Sciatic nerve (tissue), 2 donors: ENCODE measurements around the gene HSH2D. TPM values are rescaled to one million over a fixed set of nuclear protein-coding genes. Genes with fewer than 3 reads are reported as not detected.
"Not testable (repeated sequence)": the region's sequence is repeated elsewhere in the genome, so short reads cannot be mapped to it uniquely, and the experiment has no call there.

Source experiments
- ATAC-seq: fragments of 200-7000 bp; cut with Tn5 transposase; one replicate; pipeline ENCODE4 v1.9.1; 2020; ENCODE audit warnings: mild to moderate bottlenecking, moderate library complexity
- DNase-seq: peaks from one replicate; pipeline ENCODE4 v3.0.0-alpha.2; 2020; ENCODE audit warnings: low spot score
- intact Hi-C: fragments of 100-400 bp; cut with DNase I; formaldehyde crosslinking; loops from one replicate; pipeline ENCODE4 v1.14.2; 2022
- total RNA-seq: library from RNA; stranded (reverse); fragmentation: NEBNext Ultra II Directional; extraction: Animal tissue kit (Norgen Biotek cat#: 25700); gene quantifications from one replicate; pipeline ENCODE4 v1.2.1, GENCODE V29; 2021
- donor health status: DM: no; HTN: no; CAD: no.
- donor health status: DM: no; HTN: no; CAD: no.

HSH2D gene
- total RNA-seq, 1 donor from 2014 or later, result 1.2 TPM

DNA sequence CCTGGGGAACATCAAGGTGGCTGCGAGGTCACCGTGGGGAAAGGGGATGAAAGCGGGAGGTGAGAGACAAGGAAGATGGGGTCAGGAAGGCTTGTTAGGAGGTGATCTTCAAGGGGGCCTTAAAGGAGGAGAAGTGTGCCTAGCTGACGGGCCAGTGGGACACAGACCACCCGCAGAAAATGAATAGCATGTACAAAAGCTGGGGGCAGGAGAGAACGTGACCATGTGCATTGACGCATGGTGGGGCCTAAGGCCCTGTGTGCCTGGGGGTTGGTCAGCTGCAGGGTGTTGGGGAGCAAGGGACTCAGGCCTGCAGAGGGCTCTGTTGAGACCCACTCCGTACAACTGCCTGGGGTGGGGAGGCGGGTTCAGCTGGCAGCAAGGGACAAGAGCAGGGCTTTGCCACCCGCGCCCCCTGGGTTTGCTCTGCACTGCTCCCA lies 25.9 kb upstream of the HSH2D start:
- ATAC-seq (no peak), DNase-seq (no peak)
- intact Hi-C loops, result loop anchor here (5.0 kb wide), 1 partner anchor 45 kb away; no protein-coding TSS in a partner anchor

GRCh38 chr19:16118489-16119033 lies 24.9 kb upstream of the HSH2D start:
- DNase-seq, result no peak
- intact Hi-C loops, result loop anchor here (5.0 kb wide), 1 partner anchor 46 kb away; no protein-coding TSS in a partner anchor
- ATAC-seq, result peak; percentile 56

DNA sequence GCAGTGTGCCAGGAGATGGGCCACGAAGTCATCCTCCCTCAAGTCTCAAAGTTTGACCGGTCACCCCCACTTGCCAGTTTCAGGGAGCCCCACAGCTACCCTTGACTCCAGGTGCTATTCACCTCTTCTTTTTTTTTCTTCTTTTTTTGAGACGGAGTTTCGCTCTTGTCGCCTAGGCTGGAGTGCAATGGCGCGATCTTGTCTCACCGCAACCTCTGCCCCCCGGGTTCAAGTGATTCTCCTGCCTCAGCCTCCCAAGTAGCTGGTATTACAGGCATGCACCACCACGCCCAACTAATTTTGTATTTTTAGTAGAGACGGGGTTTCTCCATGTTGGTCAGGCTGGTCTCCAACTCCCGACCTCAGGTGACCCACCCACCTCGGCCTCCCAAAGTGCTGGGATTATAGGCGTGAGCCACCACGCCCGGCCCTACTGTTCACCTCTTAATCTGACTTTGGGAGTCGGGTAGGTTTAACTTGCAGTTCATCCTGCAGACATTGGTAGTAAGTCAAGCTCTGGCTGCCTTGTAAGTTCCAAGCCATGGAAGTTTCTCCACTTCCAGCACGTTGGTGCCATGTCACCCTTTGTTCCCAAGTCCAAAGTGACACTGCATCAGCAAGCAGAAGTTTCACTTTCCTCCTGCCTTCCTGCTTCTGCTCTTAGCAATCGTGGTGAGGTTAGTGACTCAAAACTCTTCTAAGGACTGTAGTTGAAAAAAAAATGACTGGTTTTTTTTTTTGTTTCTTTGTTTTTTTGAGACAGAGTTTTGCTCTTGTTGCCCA lies 24.2 kb upstream of the HSH2D start:
- intact Hi-C loops, result loop anchor here (5.0 kb wide), 1 partner anchor 47 kb away; no protein-coding TSS in a partner anchor
- DNase-seq, ATAC-seq: not testable (repeated sequence)

- intact Hi-C loops, result no loop called here
- no peak for ATAC-seq
- no peak for DNase-seq
Measured at GRCh38 chr19:16121141-16121540, 22.3 kb upstream of the HSH2D start.

GRCh38 chr19:16121967-16122366 lies 21.5 kb upstream of the HSH2D start:
- DNase-seq (no peak), ATAC-seq (no peak)
- intact Hi-C loops, result no loop called here

DNA sequence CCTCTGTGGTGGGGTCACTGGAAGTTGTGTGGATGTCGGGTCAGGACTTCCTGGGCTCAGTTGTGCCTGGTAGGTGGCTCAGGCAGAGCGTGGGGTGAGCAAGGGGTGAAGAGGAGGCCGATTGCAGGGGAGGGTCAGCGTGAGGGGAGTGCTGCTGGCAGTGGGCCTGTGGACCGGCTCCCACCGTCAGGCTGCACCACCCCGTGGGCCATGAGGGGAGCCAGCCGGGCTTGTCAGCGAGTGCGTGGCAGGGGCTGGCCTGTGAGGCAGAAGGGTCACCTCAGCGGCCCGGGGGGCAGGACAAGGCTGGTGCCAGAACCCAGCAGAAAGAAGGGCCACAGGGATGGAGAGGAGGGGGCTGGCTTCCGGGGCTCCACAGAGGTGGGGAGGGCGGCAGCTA lies 18.5 kb upstream of the HSH2D start:
- ATAC-seq, result peak; percentile 19
- intact Hi-C loops, result no loop called here
- no peak for DNase-seq

GRCh38 chr19:16125737-16126495 lies 17.6 kb upstream of the HSH2D start:
- intact Hi-C loops, result no loop called here
- ATAC-seq, result peak; percentile 38
- DNase-seq, result no peak

DNA sequence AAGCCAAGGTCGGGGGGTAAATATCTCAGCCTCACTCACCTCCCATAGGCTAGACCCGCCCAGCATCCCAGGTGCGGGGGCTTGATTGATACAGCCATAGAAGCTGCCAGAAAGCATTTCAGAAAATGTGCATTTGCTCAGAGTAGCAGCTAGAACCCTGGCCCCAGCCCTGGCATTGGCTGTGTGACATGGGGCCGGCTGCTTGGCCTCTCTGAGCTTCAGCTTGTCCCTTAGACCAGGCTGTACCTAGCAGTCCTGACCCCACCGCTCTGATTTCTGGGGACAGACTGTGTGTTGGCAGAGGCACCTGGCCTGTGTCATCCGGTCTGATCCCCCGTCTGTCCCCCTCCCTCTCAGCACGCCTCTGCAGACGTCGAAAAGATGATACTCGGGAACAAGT lies 16.4 kb upstream of the HSH2D start:
- no peak for ATAC-seq
- no peak for DNase-seq
- intact Hi-C loops, result no loop called here

DNA sequence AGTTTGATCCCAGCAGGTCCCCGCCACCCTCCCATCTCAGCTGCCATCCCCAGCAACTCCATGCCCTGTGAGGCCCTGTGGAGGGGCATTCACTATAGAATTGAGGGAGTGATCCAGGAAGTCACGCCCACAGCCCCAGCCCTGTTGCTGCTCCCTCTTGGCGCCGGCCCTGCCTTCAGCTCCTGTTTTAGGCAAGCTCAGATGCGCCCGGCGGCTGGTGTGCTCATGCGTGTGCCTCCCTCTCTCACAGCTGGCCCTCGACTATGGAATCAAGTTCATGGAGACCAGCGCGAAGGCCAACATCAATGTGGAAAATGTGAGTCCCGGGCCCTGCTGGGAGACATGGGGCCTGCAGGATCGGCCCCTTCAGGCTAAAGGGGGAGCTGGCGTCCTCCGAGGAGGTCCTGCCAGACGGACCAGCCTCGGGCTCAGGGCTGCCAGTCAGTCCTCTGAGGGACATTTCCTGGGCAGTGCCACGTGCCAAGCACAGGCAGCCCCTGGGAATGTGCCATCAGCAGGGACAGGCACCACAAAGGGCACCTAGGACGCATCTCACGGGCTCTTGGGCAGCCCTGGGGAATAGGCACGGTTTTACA lies 15.6 kb upstream of the HSH2D start:
- ATAC-seq (no peak), DNase-seq (no peak)
- intact Hi-C loops, result no loop called here

- intact Hi-C loops, result no loop called here
- ATAC-seq (no peak), DNase-seq (no peak)
Measured at GRCh38 chr19:16131648-16132047, 11.8 kb upstream of the HSH2D start.

- ATAC-seq, result peak; percentile 28
- no peak for DNase-seq
- intact Hi-C loops, result no loop called here
Measured at GRCh38 chr19:16133818-16134217, 9.7 kb upstream of the HSH2D start.

- ATAC-seq, result no peak
- intact Hi-C loops, result no loop called here
Measured at GRCh38 chr19:16134510-16134909, 9.0 kb upstream of the HSH2D start.

DNA sequence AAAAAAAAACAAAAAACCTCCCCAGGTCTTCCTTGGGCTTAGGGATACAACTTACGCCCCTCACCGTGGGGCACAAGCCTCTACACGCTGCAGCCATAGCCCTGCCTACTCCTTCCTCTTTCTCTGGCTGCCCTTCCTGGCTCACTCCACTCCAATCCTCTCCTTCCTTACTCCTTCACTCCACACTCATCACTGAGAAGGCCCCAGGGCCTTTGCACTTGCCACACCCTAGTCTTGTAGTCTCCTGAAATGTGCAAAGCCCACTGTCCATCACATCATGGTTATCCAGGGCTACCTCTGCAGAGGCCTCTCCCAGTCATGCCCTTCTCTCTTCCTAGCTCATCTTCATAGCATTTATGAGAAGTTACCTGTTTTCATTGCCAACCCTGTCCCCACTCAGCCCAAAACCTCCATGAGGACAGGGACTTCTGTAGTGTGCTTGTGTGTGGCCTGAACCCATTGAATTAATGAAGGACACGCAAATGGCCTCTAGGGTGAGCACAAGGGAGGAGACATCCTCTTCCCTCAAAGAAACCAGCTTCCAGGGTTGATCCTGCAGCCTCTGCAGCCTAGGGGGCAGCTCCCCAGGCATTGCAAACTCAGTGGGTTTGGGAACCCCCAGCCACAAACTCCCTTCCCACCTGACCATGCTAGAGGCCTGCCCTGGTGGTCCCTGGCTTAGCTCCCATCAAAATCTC lies 7.9 kb upstream of the HSH2D start:
- intact Hi-C loops, result no loop called here
- ATAC-seq (no peak), DNase-seq (no peak)

More at GRCh38 chr19:16134510-16134909, 9.0 kb upstream of the HSH2D start:
- no peak for DNase-seq

DNA sequence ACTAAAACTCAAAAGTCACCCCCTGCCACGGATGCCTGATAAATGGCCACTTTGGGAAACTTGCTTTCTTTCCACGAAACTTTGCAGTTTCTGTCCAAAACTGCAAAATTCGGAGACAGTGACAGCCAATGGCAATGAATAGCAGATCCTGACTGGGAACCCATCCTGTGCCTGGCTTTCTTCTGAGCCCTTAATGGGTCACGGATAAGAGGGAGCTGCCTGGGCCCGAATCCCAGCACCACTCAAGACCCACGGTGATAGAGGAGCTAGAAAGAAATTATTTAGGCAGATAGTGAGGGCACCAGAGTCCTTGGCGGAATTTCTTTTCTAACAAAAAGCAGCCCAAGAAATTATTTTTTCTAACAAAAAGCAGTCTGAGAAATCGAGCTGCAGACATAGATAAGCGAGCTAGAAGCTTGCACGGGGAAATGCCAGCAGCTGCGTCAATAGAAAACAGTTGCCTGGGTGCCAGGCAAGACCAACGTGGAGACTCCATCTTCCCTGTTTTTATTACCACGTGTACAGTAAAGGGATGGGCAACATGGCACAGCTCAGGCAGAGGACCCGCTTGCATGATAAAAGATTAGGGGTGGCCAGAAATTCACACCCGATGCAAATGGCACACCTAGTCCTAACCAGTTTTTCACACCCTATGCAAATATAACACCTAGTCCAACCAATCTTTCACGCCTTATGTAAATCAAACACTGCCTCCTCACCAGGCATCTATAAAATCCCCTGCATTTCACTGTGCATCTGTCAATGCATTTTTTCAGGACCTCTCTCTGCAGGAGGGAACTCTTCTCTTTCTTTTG lies 7.1 kb upstream of the HSH2D start:
- intact Hi-C loops, result no loop called here
- ATAC-seq, result no peak

GRCh38 chr19:16139752-16140151 lies 3.7 kb upstream of the HSH2D start:
- no peak for ATAC-seq
- intact Hi-C loops, result no loop called here

More for the DNA sequence above, 7.1 kb upstream of the HSH2D start:
- DNase-seq, result no peak

DNA sequence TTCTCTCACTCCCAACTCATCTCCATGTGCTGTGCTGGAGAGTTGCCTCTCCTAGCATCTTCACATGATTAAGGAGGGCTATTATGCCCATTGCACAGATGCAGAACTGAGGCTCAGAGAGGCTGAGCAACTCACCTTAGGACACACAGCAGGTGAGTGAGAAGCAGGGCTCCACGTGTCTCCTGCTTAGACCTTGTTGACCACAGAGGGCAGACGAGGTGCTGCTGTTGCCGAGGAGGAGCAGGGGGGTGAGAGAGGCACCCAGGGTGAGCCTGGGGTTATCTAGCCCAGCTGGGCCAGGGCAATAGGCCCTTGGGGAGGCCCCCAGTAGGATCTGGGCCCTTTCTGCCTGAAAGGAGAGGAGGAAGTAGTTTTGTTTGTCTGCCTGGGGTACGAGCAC lies 2.4 kb upstream of the HSH2D start:
- intact Hi-C loops, result no loop called here
- ATAC-seq, result no peak

More at GRCh38 chr19:16139752-16140151, 3.7 kb upstream of the HSH2D start:
- DNase-seq, result no peak

DNA sequence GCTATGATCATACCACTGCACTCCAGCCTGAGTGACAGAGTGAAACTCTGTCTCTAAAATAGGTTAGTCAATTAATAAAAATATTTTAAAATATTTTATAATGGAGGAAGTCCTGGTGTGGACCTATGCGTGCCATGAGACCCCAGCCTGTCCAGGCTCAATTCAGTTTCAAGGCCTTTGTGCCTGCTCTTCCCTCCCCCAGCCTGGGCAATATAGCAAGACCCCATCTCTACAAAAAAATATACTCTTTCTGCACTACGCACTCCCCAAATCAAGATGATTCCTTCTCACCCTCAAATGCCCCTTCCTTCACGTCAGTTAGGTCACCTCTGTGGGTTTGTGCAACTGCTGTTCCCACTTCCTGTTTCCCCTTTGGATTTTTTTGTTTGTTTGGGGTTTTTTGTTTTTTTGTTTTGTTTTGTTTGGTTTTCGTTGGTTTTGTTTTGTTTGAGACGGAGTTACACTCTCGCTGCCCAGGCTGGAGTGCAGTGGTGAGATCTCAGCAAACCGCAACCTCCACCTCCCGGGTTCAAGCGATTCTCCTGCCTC lies 1.4 kb upstream of the HSH2D start:
- intact Hi-C loops, result no loop called here
- ATAC-seq (no peak), DNase-seq (no peak)

More for the DNA sequence above, 2.4 kb upstream of the HSH2D start:
- DNase-seq, result no peak

- no peak for DNase-seq
- no peak for ATAC-seq
- intact Hi-C loops, result no loop called here
Measured at GRCh38 chr19:16144216-16144581, 714 bp downstream of the HSH2D start.
